Ishikawa (cell line): ENCODE measurements around the gene XPO6.

Experiments
- CEBPB ChIP-seq: IDR thresholded peaks from 2 replicates; pipeline ENCODE4 v1.6.1; 2012
- EP300 ChIP-seq: IDR thresholded peaks from 2 replicates; pipeline ENCODE4 v1.6.1; 2012; ENCODE audit warnings: borderline replicate concordance
- YY1 ChIP-seq: IDR thresholded peaks from 2 replicates; pipeline ENCODE4 v1.6.1; 2012; ENCODE audit warnings: low read depth
- ZBTB7A ChIP-seq: IDR thresholded peaks from 2 replicates; pipeline ENCODE4 v1.6.1; 2012; ENCODE audit warnings: low read depth
- TF ChIP-seq, protein P1 (sequence below): IDR thresholded peaks from 2 replicates; pipeline ENCODE4 v1.6.1; 2012
- TF ChIP-seq, protein P2 (sequence below): IDR thresholded peaks from 2 replicates; pipeline ENCODE4 v1.6.1; 2012

GRCh38 chr16:28126684-28127620, 84.8 kb downstream of the XPO6 start:
- TF ChIP-seq CEBPB: no peak
- TF ChIP-seq, protein P1, sequence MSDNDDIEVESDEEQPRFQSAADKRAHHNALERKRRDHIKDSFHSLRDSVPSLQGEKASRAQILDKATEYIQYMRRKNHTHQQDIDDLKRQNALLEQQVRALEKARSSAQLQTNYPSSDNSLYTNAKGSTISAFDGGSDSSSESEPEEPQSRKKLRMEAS: no peak
- TF ChIP-seq, protein P2, sequence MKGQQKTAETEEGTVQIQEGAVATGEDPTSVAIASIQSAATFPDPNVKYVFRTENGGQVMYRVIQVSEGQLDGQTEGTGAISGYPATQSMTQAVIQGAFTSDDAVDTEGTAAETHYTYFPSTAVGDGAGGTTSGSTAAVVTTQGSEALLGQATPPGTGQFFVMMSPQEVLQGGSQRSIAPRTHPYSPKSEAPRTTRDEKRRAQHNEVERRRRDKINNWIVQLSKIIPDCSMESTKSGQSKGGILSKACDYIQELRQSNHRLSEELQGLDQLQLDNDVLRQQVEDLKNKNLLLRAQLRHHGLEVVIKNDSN: no peak
- no peak for TF ChIP-seq EP300
- no peak for TF ChIP-seq YY1
- TF ChIP-seq ZBTB7A: no peak
